ENCODE measurements around the gene DNAAF9. TPM values are rescaled to one million over a fixed set of nuclear protein-coding genes. Genes with fewer than 3 reads are reported as not detected.

The DNAAF9 gene
- total and polyA plus RNA-seq, 3 donors from 2014 or later, result 22.1 to 36.8 (median 31.6) TPM

- peaks cover 13% of the 10 kb centered on the region for H3K4me1 ChIP-seq
- peak; percentile 82 for DNase-seq
- H3K4me3 ChIP-seq, result peak overlapping the region; percentile 81 to 98
- TF ChIP-seq CTCF (IDR thresholded peaks at IDR 0.05) (no peak), POLR2A (IDR thresholded peaks at IDR 0.05) (no peak)
- H3K27me3 ChIP-seq, result no peaks in the 10 kb centered on the region
- H3K27ac ChIP-seq, result peak overlapping the region; percentile 64 to 95
- H3K9me3 ChIP-seq, result no peaks in the 10 kb centered on the region
- no peaks in the 10 kb centered on the region for H3K36me3 ChIP-seq (ENCODE audit: low read depth, missing control alignments)
- intact Hi-C loops (cut with DNase I; ENCODE audit: low total_unique reads), result no loop called here
- WGBS, 2 donors, result 1% methylated on average over 13 to 26 of the region's 59 CpGs
Observed at GRCh38 chr20:3407771-3408637, 535 bp upstream of the DNAAF9 start.

GRCh38 chr20:3406481-3407039, 909 bp downstream of the DNAAF9 start:
- no peaks in the 10 kb centered on the region for H3K9me3 ChIP-seq
- H3K27ac ChIP-seq, result peak overlapping the region; percentile 82 to 95
- no peak for TF ChIP-seq POLR2A (IDR thresholded peaks at IDR 0.05)
- no peak for TF ChIP-seq CTCF (IDR thresholded peaks at IDR 0.05)
- intact Hi-C loops (cut with DNase I; ENCODE audit: low total_unique reads), result no loop called here
- H3K4me3 ChIP-seq, result peak overlapping the region; percentile 81 to 98
- peaks cover 13% of the 10 kb centered on the region for H3K4me1 ChIP-seq
- 1% methylated on average over 27 of the region's 27 CpGs for WGBS, 2 donors
- H3K27me3 ChIP-seq, result no peaks in the 10 kb centered on the region
- H3K36me3 ChIP-seq (ENCODE audit: low read depth, missing control alignments), result no peaks in the 10 kb centered on the region
- DNase-seq, result peak; percentile 47

- peaks cover 13% of the 10 kb centered on the region for H3K4me1 ChIP-seq
- no peak overlapping the region for H3K27ac ChIP-seq
- H3K9me3 ChIP-seq, result no peaks in the 10 kb centered on the region
- no peak for DNase-seq
- WGBS, 2 donors, result 16 to 30% methylated on average over 3 of the region's 3 CpGs
- H3K36me3 ChIP-seq (ENCODE audit: low read depth, missing control alignments), result no peaks in the 10 kb centered on the region
- intact Hi-C loops (cut with DNase I; ENCODE audit: low total_unique reads), result no loop called here
- peak overlapping the region in 1 of 2 donors; percentile 81 for H3K4me3 ChIP-seq
- TF ChIP-seq POLR2A (IDR thresholded peaks at IDR 0.05) (no peak), CTCF (IDR thresholded peaks at IDR 0.05) (no peak)
- no peaks in the 10 kb centered on the region for H3K27me3 ChIP-seq
Observed at GRCh38 chr20:3405696-3406358, 1.6 kb downstream of the DNAAF9 start.

GRCh38 chr20:3405139-3405538, 2.3 kb downstream of the DNAAF9 start:
- Histone ChIP-seq H3K4me1 (peaks cover 13% of the 10 kb centered on the region), H3K36me3 (ENCODE audit: low read depth, missing control alignments) (no peaks in the 10 kb centered on the region), H3K9me3 (no peaks in the 10 kb centered on the region), H3K4me3 (no peak overlapping the region), H3K27ac (no peak overlapping the region), H3K27me3 (no peaks in the 10 kb centered on the region)
- TF ChIP-seq CTCF (IDR thresholded peaks at IDR 0.05), result no peak
- TF ChIP-seq POLR2A (IDR thresholded peaks at IDR 0.05), result no peak
- 52 to 67% methylated on average over 2 of the region's 2 CpGs for WGBS, 2 donors
- intact Hi-C loops (cut with DNase I; ENCODE audit: low total_unique reads), result no loop called here
- DNase-seq, result no peak

All from testis (tissue), 3 donors.